Neural progenitor cell (in vitro differentiated cells): ENCODE measurements around the gene HEY2.
A peak's percentile ranks its signal among the peaks of the same experiment; 100 is the strongest.

Experiments
- CTCF ChIP-seq: fragments of 200-600 bp; sonication (generic); IDR thresholded peaks from 2 replicates; pipeline ENCODE4 v1.5.1; 2017; ENCODE audit warnings: antibody characterized with exemption, mild to moderate bottlenecking
- EZH2 ChIP-seq: fragments of 200-600 bp; sonication (generic); IDR thresholded peaks from 2 replicates; pipeline ENCODE4 v1.6.1; 2017; ENCODE audit warnings: antibody characterized with exemption, mild to moderate bottlenecking, moderate library complexity

GRCh38 chr6:125748406-125749172, 843 bp upstream of the HEY2 start:
- TF ChIP-seq EZH2 (no peak), CTCF (peak; percentile 14)
